H9 (cell line): ENCODE data around the gene ATP8A2. TPM values are rescaled to one million over a fixed set of nuclear protein-coding genes. Genes with fewer than 3 reads are reported as not detected.

Experiments used
- DNase-seq: peaks from one replicate; pipeline ENCODE4 v3.0.0-alpha.2; 2017
- H2AFZ ChIP-seq: one replicate; pipeline ENCODE4 v1.6.1; 2013; ENCODE audit warnings: mild to moderate bottlenecking, low read length, control low read depth, moderate library complexity
- H2AK5ac ChIP-seq: 2 replicates; pipeline ENCODE4 v1.6.1; 2013; ENCODE audit warnings: low read length, control low read depth, mixed read lengths; ENCODE audit not compliant: insufficient read length
- H2BK120ac ChIP-seq: one replicate; pipeline ENCODE4 v1.6.1; 2013; ENCODE audit warnings: low read depth, mild to moderate bottlenecking, low read length, control low read depth, inconsistent platforms; ENCODE audit not compliant: poor library complexity, severe bottlenecking
- H2BK12ac ChIP-seq: 2 replicates; pipeline ENCODE4 v1.6.1; 2013; ENCODE audit warnings: low read length, control low read depth, mixed read lengths, low read depth; ENCODE audit not compliant: insufficient read length
- H2BK15ac ChIP-seq: 2 replicates; pipeline ENCODE4 v1.6.1; 2013; ENCODE audit warnings: low read depth, low read length, control low read depth
- H2BK20ac ChIP-seq: one replicate; pipeline ENCODE4 v1.6.1; 2013; ENCODE audit warnings: low read depth, mild to moderate bottlenecking, low read length, control low read depth, inconsistent platforms; ENCODE audit not compliant: poor library complexity, severe bottlenecking
- H2BK5ac ChIP-seq: 2 replicates; pipeline ENCODE4 v1.6.1; 2013; ENCODE audit warnings: low read length, control low read depth, mixed read lengths; ENCODE audit not compliant: insufficient read length
- H3K14ac ChIP-seq: 2 replicates; pipeline ENCODE4 v1.6.1; 2013; ENCODE audit warnings: low read length, control low read depth; ENCODE audit not compliant: insufficient read depth
- H3K18ac ChIP-seq: 2 replicates; pipeline ENCODE4 v1.6.1; 2013; ENCODE audit warnings: low read depth, mild to moderate bottlenecking, mixed read lengths, low read length, control low read depth; ENCODE audit not compliant: insufficient read length
- H3K23ac ChIP-seq: 2 replicates; pipeline ENCODE4 v1.6.1; 2013; ENCODE audit warnings: low read length, control low read depth, mixed read lengths, low read depth; ENCODE audit not compliant: insufficient read length
- H3K23me2 ChIP-seq: 2 replicates; pipeline ENCODE4 v1.6.1; 2013; ENCODE audit warnings: low read depth, mild to moderate bottlenecking, mixed read lengths, low read length, control low read depth; ENCODE audit not compliant: insufficient read length, poor library complexity, severe bottlenecking
- H3K27ac ChIP-seq: 2 replicates; pipeline ENCODE4 v1.5.1; 2013; ENCODE audit warnings: low read length, control low read depth, mixed read lengths, low read depth; ENCODE audit not compliant: insufficient read length
- H3K27me3 ChIP-seq: 2 replicates; pipeline ENCODE4 v1.6.1; 2013; ENCODE audit warnings: low read length, control low read depth, inconsistent platforms; ENCODE audit not compliant: insufficient read depth
- H3K4ac ChIP-seq: 2 replicates; pipeline ENCODE4 v1.6.1; 2013; ENCODE audit warnings: low read depth, mild to moderate bottlenecking, control low read depth, inconsistent platforms, low read length, moderate library complexity
- H3K4me1 ChIP-seq: 2 replicates; pipeline ENCODE4 v1.6.1; 2013; ENCODE audit warnings: low read length, control low read depth, inconsistent platforms; ENCODE audit not compliant: insufficient read depth
- H3K4me2 ChIP-seq: 2 replicates; pipeline ENCODE4 v1.6.1; 2013; ENCODE audit warnings: low read length, control low read depth, mixed read lengths; ENCODE audit not compliant: insufficient read length, insufficient read depth
- H3K56ac ChIP-seq: 2 replicates; pipeline ENCODE4 v1.6.1; 2013; ENCODE audit warnings: low read depth, mild to moderate bottlenecking, mixed read lengths, low read length, control low read depth; ENCODE audit not compliant: insufficient read length
- H3K79me1 ChIP-seq: 2 replicates; pipeline ENCODE4 v1.6.1; 2013; ENCODE audit warnings: low read depth, mild to moderate bottlenecking, moderate library complexity, low read length, control low read depth, inconsistent platforms; ENCODE audit not compliant: insufficient read depth, poor library complexity, severe bottlenecking
- H3K79me2 ChIP-seq: 2 replicates; pipeline ENCODE4 v1.6.1; 2013; ENCODE audit warnings: low read length, control low read depth, inconsistent platforms; ENCODE audit not compliant: insufficient read depth
- H3K9ac ChIP-seq: 2 replicates; pipeline ENCODE4 v1.6.1; 2013; ENCODE audit warnings: low read length, control low read depth, mixed read lengths; ENCODE audit not compliant: insufficient read length; ENCODE audit errors: extremely low read depth
- H3K9me3 ChIP-seq: one replicate; pipeline ENCODE4 v1.6.1; 2013; ENCODE audit warnings: low read depth, low read length, inconsistent platforms; ENCODE audit not compliant: control insufficient read depth
- H3T11ph ChIP-seq: one replicate; pipeline ENCODE4 v1.6.1; 2013; ENCODE audit warnings: mild to moderate bottlenecking, low read length, control low read depth, inconsistent platforms
- H4K20me1 ChIP-seq: one replicate; pipeline ENCODE4 v1.6.1; 2013; ENCODE audit not compliant: control insufficient read depth, insufficient read length, insufficient read depth
- H4K5ac ChIP-seq: 2 replicates; pipeline ENCODE4 v1.6.1; 2013; ENCODE audit warnings: low read depth, mild to moderate bottlenecking, mixed read lengths, low read length, control low read depth; ENCODE audit not compliant: insufficient read length
- H4K8ac ChIP-seq: replicated peaks from 2 replicates; pipeline ENCODE4 v1.6.1; 2013; ENCODE audit warnings: low read length, control low read depth, mixed read lengths, low read depth; ENCODE audit not compliant: insufficient read length
- H4K91ac ChIP-seq: 2 replicates; pipeline ENCODE4 v1.6.1; 2013; ENCODE audit warnings: low read depth, mild to moderate bottlenecking, moderate library complexity, mixed read lengths, low read length, control low read depth; ENCODE audit not compliant: insufficient read length
- H3K27ac Mint-ChIP-seq, 3 experiments: 2 replicates in 2 of 3; 3 replicates in 1 of 3; pipeline ENCODE4 v1.8.0; 2020 to 2021; ENCODE audit warnings: mixed read lengths in 3 of 3, mild to moderate bottlenecking in 1 of 3, moderate library complexity in 1 of 3
- H3K27me3 Mint-ChIP-seq: 2 replicates; pipeline ENCODE4 v1.8.0; 2021; ENCODE audit warnings: low read depth, mild to moderate bottlenecking, moderate library complexity, mixed read lengths
- H3K36me3 Mint-ChIP-seq, 3 experiments: 2 replicates in 2 of 3; 3 replicates in 1 of 3; pipeline ENCODE4 v1.8.0; 2020 to 2021; ENCODE audit warnings: low read depth in 3 of 3, mixed read lengths in 3 of 3; ENCODE audit not compliant: insufficient read depth in 1 of 3
- H3K4me1 Mint-ChIP-seq, 2 experiments: 2 replicates each; pipeline ENCODE4 v1.8.0; 2020; ENCODE audit warnings: mixed read lengths in 2 of 2
- H3K4me3 Mint-ChIP-seq, 2 experiments: 2 replicates in 1 of 2; 3 replicates in 1 of 2; pipeline ENCODE4 v1.8.0; 2020 to 2021; ENCODE audit warnings: mild to moderate bottlenecking in 2 of 2, mixed read lengths in 2 of 2, moderate library complexity in 1 of 2
- H3K9me3 Mint-ChIP-seq, 2 experiments: 2 replicates in 1 of 2; 3 replicates in 1 of 2; pipeline ENCODE4 v1.8.0; 2020; ENCODE audit warnings: mild to moderate bottlenecking in 2 of 2, mixed read lengths in 2 of 2, moderate library complexity in 1 of 2
- WGBS: extraction: QIAGEN DNeasy Blood & Tissue Kit; methylation state at CpG from one replicate; pipeline ENCODE4 v1.1.7; 2013; ENCODE audit warnings: missing lambda C conversion rate, low lambda C conversion rate, mixed read lengths; ENCODE audit not compliant: insufficient read length; ENCODE audit errors: extremely low coverage; 5-methylcytosine and 5-hydroxymethylcytosine counted together
- total RNA-seq: library from RNA; stranded (reverse); gene quantifications from 2 replicates; pipeline ENCODE4 v1.2.1, GENCODE V29; 2021
- TF ChIP-seq, protein P1 (sequence below): fragments of 200-600 bp; sonication (generic); conservative IDR thresholded peaks from 3 replicates; pipeline ENCODE4 v1.8.0; 2021; ENCODE audit warnings: antibody characterized with exemption, mild to moderate bottlenecking

Gene ATP8A2
- total RNA-seq, 1 experiment from 2014 or later: 18.2 TPM

DNA sequence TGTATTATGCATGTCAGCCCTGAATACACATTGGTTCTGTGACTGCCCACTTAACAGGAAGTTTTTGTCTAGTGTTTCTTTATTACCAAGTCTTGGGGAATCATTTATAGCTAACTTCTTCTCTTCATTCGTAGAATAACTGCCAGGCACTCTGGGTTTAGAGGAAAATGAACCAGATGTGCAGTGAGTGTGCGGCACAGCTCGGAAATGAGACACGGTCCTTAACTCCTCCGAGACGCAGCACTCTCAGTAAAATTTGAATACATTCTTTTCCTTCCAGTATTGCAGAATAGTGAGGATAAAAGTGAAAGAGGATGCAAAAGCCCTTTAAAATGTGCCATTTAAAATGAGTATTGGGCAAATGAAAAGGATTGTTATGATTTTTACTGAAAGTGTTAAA is 29.2 kb downstream of the ATP8A2 start:
- peaks cover 2% of the 10 kb centered on the region; the same call in 1 of the 2 replicates for H3K4me1 ChIP-seq
- TF ChIP-seq, protein P1, sequence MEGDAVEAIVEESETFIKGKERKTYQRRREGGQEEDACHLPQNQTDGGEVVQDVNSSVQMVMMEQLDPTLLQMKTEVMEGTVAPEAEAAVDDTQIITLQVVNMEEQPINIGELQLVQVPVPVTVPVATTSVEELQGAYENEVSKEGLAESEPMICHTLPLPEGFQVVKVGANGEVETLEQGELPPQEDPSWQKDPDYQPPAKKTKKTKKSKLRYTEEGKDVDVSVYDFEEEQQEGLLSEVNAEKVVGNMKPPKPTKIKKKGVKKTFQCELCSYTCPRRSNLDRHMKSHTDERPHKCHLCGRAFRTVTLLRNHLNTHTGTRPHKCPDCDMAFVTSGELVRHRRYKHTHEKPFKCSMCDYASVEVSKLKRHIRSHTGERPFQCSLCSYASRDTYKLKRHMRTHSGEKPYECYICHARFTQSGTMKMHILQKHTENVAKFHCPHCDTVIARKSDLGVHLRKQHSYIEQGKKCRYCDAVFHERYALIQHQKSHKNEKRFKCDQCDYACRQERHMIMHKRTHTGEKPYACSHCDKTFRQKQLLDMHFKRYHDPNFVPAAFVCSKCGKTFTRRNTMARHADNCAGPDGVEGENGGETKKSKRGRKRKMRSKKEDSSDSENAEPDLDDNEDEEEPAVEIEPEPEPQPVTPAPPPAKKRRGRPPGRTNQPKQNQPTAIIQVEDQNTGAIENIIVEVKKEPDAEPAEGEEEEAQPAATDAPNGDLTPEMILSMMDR: no peak
- H3K4me1 Mint-ChIP-seq: peaks cover 35 to 49% of the 10 kb centered on the region in 2 experiments
- no peaks in the 10 kb centered on the region for H3K79me2 ChIP-seq
- no peak overlapping the region for H3K14ac ChIP-seq
- H4K20me1 ChIP-seq: no peaks in the 10 kb centered on the region
- no peak overlapping the region for H2BK5ac ChIP-seq
- peaks cover 1 to 5% of the 10 kb centered on the region in 2 experiments; a peak in 4 of 5 replicates for H3K9me3 Mint-ChIP-seq
- no peak overlapping the region for H2BK15ac ChIP-seq
- WGBS: no CpG with 5 or more reads among the region's 6 CpGs
- H2AK5ac ChIP-seq: no peak overlapping the region
- H3K4me3 Mint-ChIP-seq: no peak overlapping the region
- H3K27me3 ChIP-seq: no peaks in the 10 kb centered on the region
- no peak overlapping the region for H4K8ac ChIP-seq
- H4K5ac ChIP-seq: no peak overlapping the region
- no peak overlapping the region for H4K91ac ChIP-seq
- no peak overlapping the region for H3K56ac ChIP-seq
- no peak overlapping the region for H3K9ac ChIP-seq
- no peaks in the 10 kb centered on the region for H3K9me3 ChIP-seq
- H3K23me2 ChIP-seq: no peaks in the 10 kb centered on the region
- peaks cover 0 to 4% (median 0%) of the 10 kb centered on the region in 3 experiments; a peak in 3 of 7 replicates for H3K36me3 Mint-ChIP-seq
- no peak overlapping the region for H2AFZ ChIP-seq
- H2BK12ac ChIP-seq: no peak overlapping the region
- H2BK120ac ChIP-seq: no peak overlapping the region
- no peak overlapping the region for H3K4ac ChIP-seq
- no peak overlapping the region for H2BK20ac ChIP-seq
- no peak overlapping the region for H3K4me2 ChIP-seq
- no peak overlapping the region for H3K27ac ChIP-seq
- peaks cover 11% of the 10 kb centered on the region for H3K27me3 Mint-ChIP-seq
- no peaks in the 10 kb centered on the region for H3K79me1 ChIP-seq
- H3K18ac ChIP-seq: no peak overlapping the region
- H3K27ac Mint-ChIP-seq: peak overlapping the region in 1 of 3 experiments; percentile 94; a peak in 1 of 7 replicates
- no peak overlapping the region for H3T11ph ChIP-seq
- H3K23ac ChIP-seq: no peak overlapping the region
- no peak for DNase-seq
